T-helper 2 cell (primary cell): ENCODE results near the gene CD82.
"Not testable (repeated sequence)": the region's sequence is repeated elsewhere in the genome, so short reads cannot be mapped to it uniquely, and the experiment has no call there.

ENCODE experiments used
- DNase-seq, 5 experiments: peaks; one replicate each; pipeline versions ENCODE4 v3.0.0 to v3.0.0-alpha.2; 2012 to 2022

Gene CD82

GRCh38 chr11:44535191-44535980 lies 30.1 kb upstream of the CD82 start:
- DNase-seq: no peak

- no peak for DNase-seq
These were observed 28.5 kb upstream of the CD82 start for GRCh38 chr11:44536788-44537516.

- DNase-seq: no peak
These were observed 27.8 kb upstream of the CD82 start for GRCh38 chr11:44537679-44538078.

GRCh38 chr11:44538375-44539054 lies 26.9 kb upstream of the CD82 start:
- DNase-seq: peak; percentile 29 to 66 (median 43)

- no peak for DNase-seq
These were observed 25.5 kb upstream of the CD82 start for GRCh38 chr11:44539971-44540370.

- no peak for DNase-seq
These were observed 24.8 kb upstream of the CD82 start for GRCh38 chr11:44540667-44541066.

GRCh38 chr11:44542372-44542771 lies 23.1 kb upstream of the CD82 start:
- DNase-seq: peak in 1 of 5 experiments; percentile 75

GRCh38 chr11:44546984-44547383 lies 18.5 kb upstream of the CD82 start:
- not testable (repeated sequence) for DNase-seq

- not testable (repeated sequence) for DNase-seq
These were observed 17.9 kb upstream of the CD82 start for GRCh38 chr11:44547534-44547933.

- no peak for DNase-seq
These were observed 17.3 kb upstream of the CD82 start for GRCh38 chr11:44548032-44548695.

- DNase-seq: not testable (repeated sequence)
These were observed 16.3 kb upstream of the CD82 start for GRCh38 chr11:44548961-44549749.

GRCh38 chr11:44550123-44550522 lies 15.3 kb upstream of the CD82 start:
- DNase-seq: no peak

- DNase-seq: no peak
These were observed 13.9 kb upstream of the CD82 start for GRCh38 chr11:44551456-44552139.

GRCh38 chr11:44555031-44555800 lies 10.2 kb upstream of the CD82 start:
- DNase-seq: no peak

GRCh38 chr11:44556735-44557409 lies 8.6 kb upstream of the CD82 start:
- DNase-seq: peak; percentile 40 to 68 (median 54)

GRCh38 chr11:44557464-44557863 lies 8.0 kb upstream of the CD82 start:
- no peak for DNase-seq

- peak in 1 of 5 experiments; percentile 78 for DNase-seq
These were observed 6.1 kb upstream of the CD82 start for GRCh38 chr11:44559207-44559939.

GRCh38 chr11:44559940-44560300 lies 5.5 kb upstream of the CD82 start:
- not testable (repeated sequence) for DNase-seq

GRCh38 chr11:44561275-44561805 lies 4.1 kb upstream of the CD82 start:
- no peak for DNase-seq
